ENCODE measurements around the gene ELP4. TPM values are rescaled to one million over a fixed set of nuclear protein-coding genes. Genes with fewer than 3 reads are reported as not detected.

Gene ELP4
- total RNA-seq, 1 donor from 2014 or later, result 16.0 TPM

- ATAC-seq, result no peak
- intact Hi-C loops (cut with DNase I), result no loop called here
- no peak for DNase-seq (ENCODE audit: missing footprints)
These were observed 304.0 kb downstream of the ELP4 start for GRCh38 chr11:31813391-31814175.

- intact Hi-C loops (cut with DNase I), result no loop called here
- DNase-seq (ENCODE audit: missing footprints) (no peak), ATAC-seq (no peak)
These were observed 304.8 kb downstream of the ELP4 start for GRCh38 chr11:31814176-31814868.

GRCh38 chr11:31815711-31816467 lies 306.3 kb downstream of the ELP4 start:
- DNase-seq (ENCODE audit: missing footprints) (no peak), ATAC-seq (no peak)
- intact Hi-C loops (cut with DNase I), result no loop called here

GRCh38 chr11:31816468-31817053 lies 307.0 kb downstream of the ELP4 start:
- ATAC-seq (no peak), DNase-seq (ENCODE audit: missing footprints) (no peak)
- intact Hi-C loops (cut with DNase I), result no loop called here

GRCh38 chr11:31817054-31817620 lies 307.6 kb downstream of the ELP4 start:
- ATAC-seq (no peak), DNase-seq (ENCODE audit: missing footprints) (no peak)
- intact Hi-C loops (cut with DNase I), result no loop called here

GRCh38 chr11:31817621-31818424 lies 308.3 kb downstream of the ELP4 start:
- intact Hi-C loops (cut with DNase I), result no loop called here
- no peak for DNase-seq (ENCODE audit: missing footprints)
- no peak for ATAC-seq

GRCh38 chr11:31818425-31818755 lies 308.8 kb downstream of the ELP4 start:
- intact Hi-C loops (cut with DNase I), result no loop called here
- DNase-seq (ENCODE audit: missing footprints) (no peak), ATAC-seq (no peak)

GRCh38 chr11:31818874-31819331 lies 309.3 kb downstream of the ELP4 start:
- ATAC-seq (no peak), DNase-seq (ENCODE audit: missing footprints) (no peak)
- intact Hi-C loops (cut with DNase I), result no loop called here

GRCh38 chr11:31819621-31820437 lies 310.3 kb downstream of the ELP4 start:
- ATAC-seq (no peak), DNase-seq (ENCODE audit: missing footprints) (no peak)
- intact Hi-C loops (cut with DNase I), result no loop called here

GRCh38 chr11:31820438-31820818 lies 310.9 kb downstream of the ELP4 start:
- ATAC-seq, result no peak
- intact Hi-C loops (cut with DNase I), result no loop called here
- DNase-seq (ENCODE audit: missing footprints), result no peak

- no peak for DNase-seq (ENCODE audit: missing footprints)
- intact Hi-C loops (cut with DNase I), result no loop called here
- no peak for ATAC-seq
These were observed 311.7 kb downstream of the ELP4 start for GRCh38 chr11:31821235-31821764.

- DNase-seq (ENCODE audit: missing footprints) (no peak), ATAC-seq (no peak)
- intact Hi-C loops (cut with DNase I), result no loop called here
These were observed 312.2 kb downstream of the ELP4 start for GRCh38 chr11:31821766-31822165.

- no peak for ATAC-seq
- no peak for DNase-seq (ENCODE audit: missing footprints)
- intact Hi-C loops (cut with DNase I), result no loop called here
These were observed 312.8 kb downstream of the ELP4 start for GRCh38 chr11:31822175-31822926.

- DNase-seq (ENCODE audit: missing footprints), result no peak
- intact Hi-C loops (cut with DNase I), result no loop called here
- ATAC-seq, result no peak
These were observed 313.5 kb downstream of the ELP4 start for GRCh38 chr11:31822927-31823643.

- intact Hi-C loops (cut with DNase I), result no loop called here
- ATAC-seq, result no peak
These were observed 314.2 kb downstream of the ELP4 start for GRCh38 chr11:31823644-31824331.

More at GRCh38 chr11:31823644-31824331, 314.2 kb downstream of the ELP4 start:
- DNase-seq (ENCODE audit: missing footprints), result no peak

Data from Right ventricle myocardium inferior (tissue), 1 donor.